Cardiac atrium fibroblast (primary cell): ENCODE data around the gene PLCB4. TPM values are rescaled to one million over a fixed set of nuclear protein-coding genes. Genes with fewer than 3 reads are reported as not detected.

Experiments
- total RNA-seq: library from RNA; depleted of rRNA; stranded (reverse); fragments of >200 nt; gene quantifications from 2 replicates; pipeline ENCODE4 v1.2.3, GENCODE V29; 2015

PLCB4 gene
- 0.16 TPM in 1 of 2 replicates, not detected in the other for total RNA-seq

DNA sequence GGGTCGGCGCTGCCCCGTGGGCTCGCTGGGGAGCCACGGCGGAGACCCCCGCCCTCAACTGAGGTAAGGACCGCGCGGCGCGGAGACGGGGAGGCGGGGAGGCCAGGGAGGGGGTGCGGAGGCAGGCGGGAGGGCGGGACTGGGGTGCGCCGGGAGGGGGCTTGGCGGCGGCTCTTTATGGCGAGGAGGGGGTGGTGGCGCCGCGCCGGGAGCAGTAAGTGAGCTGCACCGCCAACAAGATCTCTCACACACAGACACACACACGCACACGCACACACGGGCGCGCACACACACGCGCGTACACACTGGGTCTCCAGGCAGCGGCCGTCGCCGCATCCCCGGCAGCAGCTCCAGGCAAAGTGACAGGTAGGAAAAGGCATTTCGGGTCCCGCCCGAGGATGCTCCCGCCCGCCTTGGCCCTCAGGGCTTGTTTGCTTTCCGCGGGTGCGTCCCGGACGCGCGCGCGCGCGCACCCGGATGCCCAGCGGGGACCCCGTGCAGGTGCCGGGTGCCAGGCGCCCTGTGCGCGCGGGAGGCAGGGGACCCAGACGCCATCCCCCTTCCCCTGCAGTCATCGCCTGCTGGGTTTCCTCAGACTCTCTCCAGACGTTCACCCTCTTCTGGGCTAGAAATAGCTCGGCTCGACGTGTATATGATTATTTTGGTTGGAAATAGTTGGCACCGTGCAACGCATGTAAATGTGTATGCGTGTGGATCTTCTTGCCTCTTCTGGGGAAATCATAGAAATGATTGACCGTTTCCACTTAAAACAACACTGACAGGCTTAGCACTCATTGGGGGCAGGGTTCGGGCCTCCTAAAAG, at the start of gene PLCB4:
PLCB4 (plus strand) TSS at position 247 of the 823 bp plus-strand sequence. CDS start 238,728 bp downstream, outside the sequence.

DNA sequence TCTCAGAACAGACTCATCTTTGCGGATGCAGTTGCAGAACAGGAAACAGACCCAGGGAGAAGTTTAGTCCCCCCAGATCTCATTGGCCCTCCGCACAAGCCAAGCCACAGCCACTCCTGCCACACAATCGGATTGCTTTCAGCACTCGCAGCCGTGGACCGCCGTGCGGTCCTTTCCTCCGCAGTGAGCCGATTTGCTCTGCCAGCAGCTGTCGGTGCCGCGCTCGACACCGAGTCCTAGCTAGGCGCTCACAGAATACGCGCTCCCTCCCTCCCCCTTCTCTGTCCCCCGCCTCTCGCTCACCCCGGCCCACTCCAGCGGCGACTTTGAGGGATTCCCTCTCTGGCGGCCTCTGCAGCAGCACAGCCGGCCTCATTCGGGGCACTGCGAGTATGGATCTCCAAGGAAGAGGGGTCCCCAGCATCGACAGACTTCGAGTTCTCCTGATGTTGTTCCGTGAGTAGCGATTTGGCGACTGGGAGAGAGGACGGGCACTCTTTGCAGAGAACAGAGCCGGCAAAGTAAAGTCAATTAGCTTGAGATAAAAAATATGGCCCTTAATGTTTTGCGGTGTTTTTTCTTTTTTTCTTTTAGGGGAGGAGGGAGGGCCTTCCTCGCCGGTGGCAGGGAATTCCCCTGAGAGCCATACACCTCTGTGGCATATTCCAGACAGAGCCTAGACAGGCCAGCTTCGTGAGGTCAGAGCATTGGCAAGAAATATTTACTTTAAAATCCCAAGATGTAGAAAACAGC, 445.8 kb downstream of the PLCB4 start, which contains the start of gene LAMP5:
LAMP5 (plus strand) TSS at position 130 of the 753 bp plus-strand sequence; CDS start at position 393, 263 bp downstream.

